ENCODE data around the gene CCDC9B.

The CCDC9B gene

GRCh38 chr15:40352281-40352901, 11.7 kb upstream of the CCDC9B start:
- H3K4me1 ChIP-seq (ENCODE audit: insufficient read depth, low read length): peaks cover 13% of the 10 kb centered on the region
- H3K27ac ChIP-seq (ENCODE audit: low read depth, low read length): no peak overlapping the region
- H3K36me3 ChIP-seq (ENCODE audit: insufficient read depth, low read length): no peaks in the 10 kb centered on the region
- no peak overlapping the region for H3K4me3 ChIP-seq (ENCODE audit: low read length)
- peaks cover 16% of the 10 kb centered on the region for H3K27me3 ChIP-seq (ENCODE audit: insufficient read depth, low read length)
- H3K9ac ChIP-seq (ENCODE audit: low read depth, low read length): no peak overlapping the region
- 91% methylated on average over 6 of the region's 7 CpGs for WGBS
- H3K9me3 ChIP-seq (ENCODE audit: insufficient read depth, low read depth, low read length): no peaks in the 10 kb centered on the region

- Histone ChIP-seq H3K36me3 (ENCODE audit: insufficient read depth, low read length) (no peaks in the 10 kb centered on the region), H3K27me3 (ENCODE audit: insufficient read depth, low read length) (0 out of 2 replicates have a peak, but pooled peaks cover 3% of the 10 kb centered on the region), H3K9me3 (ENCODE audit: insufficient read depth, low read depth, low read length) (no peaks in the 10 kb centered on the region), H3K4me3 (ENCODE audit: low read length) (no peak overlapping the region), H3K27ac (ENCODE audit: low read depth, low read length) (no peak overlapping the region), H3K4me1 (ENCODE audit: insufficient read depth, low read length) (peaks cover 5% of the 10 kb centered on the region), H3K9ac (ENCODE audit: low read depth, low read length) (no peak overlapping the region)
- WGBS: 96% methylated on average over 5 of the region's 5 CpGs
Measured at GRCh38 chr15:40349163-40349562, 8.4 kb upstream of the CCDC9B start.

- Histone ChIP-seq H3K27me3 (ENCODE audit: insufficient read depth, low read length) (0 out of 2 replicates have a peak, but pooled peaks cover 3% of the 10 kb centered on the region), H3K36me3 (ENCODE audit: insufficient read depth, low read length) (no peaks in the 10 kb centered on the region), H3K27ac (ENCODE audit: low read depth, low read length) (no peak overlapping the region), H3K4me1 (ENCODE audit: insufficient read depth, low read length) (no peaks in the 10 kb centered on the region), H3K9me3 (ENCODE audit: insufficient read depth, low read depth, low read length) (no peaks in the 10 kb centered on the region), H3K4me3 (ENCODE audit: low read length) (no peak overlapping the region), H3K9ac (ENCODE audit: low read depth, low read length) (no peak overlapping the region)
- WGBS: 90% methylated on average over 5 of the region's 5 CpGs
Measured at GRCh38 chr15:40348474-40348870, 7.7 kb upstream of the CCDC9B start.

- no peaks in the 10 kb centered on the region for H3K36me3 ChIP-seq (ENCODE audit: insufficient read depth, low read length)
- no peaks in the 10 kb centered on the region for H3K27me3 ChIP-seq (ENCODE audit: insufficient read depth, low read length)
- H3K9ac ChIP-seq (ENCODE audit: low read depth, low read length): no peak overlapping the region
- H3K4me3 ChIP-seq (ENCODE audit: low read length): no peak overlapping the region
- H3K9me3 ChIP-seq (ENCODE audit: insufficient read depth, low read depth, low read length): no peaks in the 10 kb centered on the region
- H3K27ac ChIP-seq (ENCODE audit: low read depth, low read length): no peak overlapping the region
- no peaks in the 10 kb centered on the region for H3K4me1 ChIP-seq (ENCODE audit: insufficient read depth, low read length)
- 94% methylated on average over 11 of the region's 11 CpGs for WGBS
Measured at GRCh38 chr15:40347559-40348473, 7.1 kb upstream of the CCDC9B start.

- Histone ChIP-seq H3K9ac (ENCODE audit: low read depth, low read length) (no peak overlapping the region), H3K9me3 (ENCODE audit: insufficient read depth, low read depth, low read length) (no peaks in the 10 kb centered on the region), H3K27ac (ENCODE audit: low read depth, low read length) (no peak overlapping the region), H3K4me3 (ENCODE audit: low read length) (no peak overlapping the region), H3K27me3 (ENCODE audit: insufficient read depth, low read length) (no peaks in the 10 kb centered on the region), H3K36me3 (ENCODE audit: insufficient read depth, low read length) (no peaks in the 10 kb centered on the region), H3K4me1 (ENCODE audit: insufficient read depth, low read length) (no peaks in the 10 kb centered on the region)
- WGBS: 87% methylated on average over 15 of the region's 15 CpGs
Measured at GRCh38 chr15:40346579-40347558, 6.1 kb upstream of the CCDC9B start.

- H3K4me1 ChIP-seq (ENCODE audit: insufficient read depth, low read length): 0 out of 2 replicates have a peak, but pooled peaks cover 2% of the 10 kb centered on the region
- H3K9me3 ChIP-seq (ENCODE audit: insufficient read depth, low read depth, low read length): no peaks in the 10 kb centered on the region
- no peak overlapping the region for H3K4me3 ChIP-seq (ENCODE audit: low read length)
- 85% methylated on average over 6 of the region's 6 CpGs for WGBS
- H3K27me3 ChIP-seq (ENCODE audit: insufficient read depth, low read length): no peaks in the 10 kb centered on the region
- H3K36me3 ChIP-seq (ENCODE audit: insufficient read depth, low read length): no peaks in the 10 kb centered on the region
- H3K27ac ChIP-seq (ENCODE audit: low read depth, low read length): no peak overlapping the region
- no peak overlapping the region for H3K9ac ChIP-seq (ENCODE audit: low read depth, low read length)
Measured at GRCh38 chr15:40345867-40346578, 5.3 kb upstream of the CCDC9B start.

GRCh38 chr15:40345225-40345866, 4.6 kb upstream of the CCDC9B start:
- no peaks in the 10 kb centered on the region for H3K9me3 ChIP-seq (ENCODE audit: insufficient read depth, low read depth, low read length)
- H3K4me1 ChIP-seq (ENCODE audit: insufficient read depth, low read length): peaks cover 7% of the 10 kb centered on the region
- no peak overlapping the region for H3K4me3 ChIP-seq (ENCODE audit: low read length)
- no peaks in the 10 kb centered on the region for H3K36me3 ChIP-seq (ENCODE audit: insufficient read depth, low read length)
- WGBS: 87% methylated on average over 10 of the region's 10 CpGs
- no peak overlapping the region for H3K9ac ChIP-seq (ENCODE audit: low read depth, low read length)
- no peak overlapping the region for H3K27ac ChIP-seq (ENCODE audit: low read depth, low read length)
- no peaks in the 10 kb centered on the region for H3K27me3 ChIP-seq (ENCODE audit: insufficient read depth, low read length)

GRCh38 chr15:40344631-40345120, 3.9 kb upstream of the CCDC9B start:
- Histone ChIP-seq H3K27me3 (ENCODE audit: insufficient read depth, low read length) (no peaks in the 10 kb centered on the region), H3K4me3 (ENCODE audit: low read length) (no peak overlapping the region), H3K9ac (ENCODE audit: low read depth, low read length) (no peak overlapping the region), H3K27ac (ENCODE audit: low read depth, low read length) (no peak overlapping the region), H3K36me3 (ENCODE audit: insufficient read depth, low read length) (no peaks in the 10 kb centered on the region), H3K9me3 (ENCODE audit: insufficient read depth, low read depth, low read length) (no peaks in the 10 kb centered on the region), H3K4me1 (ENCODE audit: insufficient read depth, low read length) (peaks cover 13% of the 10 kb centered on the region)
- 55% methylated on average over 15 of the region's 15 CpGs for WGBS

GRCh38 chr15:40344217-40344616, 3.5 kb upstream of the CCDC9B start:
- no peak overlapping the region for H3K9ac ChIP-seq (ENCODE audit: low read depth, low read length)
- 63% methylated on average over 6 of the region's 6 CpGs for WGBS

GRCh38 chr15:40343512-40343911, 2.8 kb upstream of the CCDC9B start:
- Histone ChIP-seq H3K9ac (ENCODE audit: low read depth, low read length) (no peak overlapping the region), H3K4me3 (ENCODE audit: low read length) (no peak overlapping the region), H3K27ac (ENCODE audit: low read depth, low read length) (no peak overlapping the region), H3K4me1 (ENCODE audit: insufficient read depth, low read length) (peaks cover 13% of the 10 kb centered on the region), H3K36me3 (ENCODE audit: insufficient read depth, low read length) (no peaks in the 10 kb centered on the region), H3K27me3 (ENCODE audit: insufficient read depth, low read length) (no peaks in the 10 kb centered on the region), H3K9me3 (ENCODE audit: insufficient read depth, low read depth, low read length) (no peaks in the 10 kb centered on the region)
- WGBS: 78% methylated on average over 10 of the region's 10 CpGs

More at GRCh38 chr15:40344217-40344616, 3.5 kb upstream of the CCDC9B start:
- H3K4me3 ChIP-seq (ENCODE audit: low read length): no peak overlapping the region
- no peaks in the 10 kb centered on the region for H3K36me3 ChIP-seq (ENCODE audit: insufficient read depth, low read length)
- H3K9me3 ChIP-seq (ENCODE audit: insufficient read depth, low read depth, low read length): no peaks in the 10 kb centered on the region
- H3K27me3 ChIP-seq (ENCODE audit: insufficient read depth, low read length): no peaks in the 10 kb centered on the region
- H3K4me1 ChIP-seq (ENCODE audit: insufficient read depth, low read length): peaks cover 13% of the 10 kb centered on the region
- no peak overlapping the region for H3K27ac ChIP-seq (ENCODE audit: low read depth, low read length)
